ENCODE data around the gene VPS4A. TPM values are rescaled to one million over a fixed set of nuclear protein-coding genes. Genes with fewer than 3 reads are reported as not detected.

VPS4A gene
- total RNA-seq, 4 donors from 2014 or later = 34.2 to 41.1 (median 36.6) TPM

DNA sequence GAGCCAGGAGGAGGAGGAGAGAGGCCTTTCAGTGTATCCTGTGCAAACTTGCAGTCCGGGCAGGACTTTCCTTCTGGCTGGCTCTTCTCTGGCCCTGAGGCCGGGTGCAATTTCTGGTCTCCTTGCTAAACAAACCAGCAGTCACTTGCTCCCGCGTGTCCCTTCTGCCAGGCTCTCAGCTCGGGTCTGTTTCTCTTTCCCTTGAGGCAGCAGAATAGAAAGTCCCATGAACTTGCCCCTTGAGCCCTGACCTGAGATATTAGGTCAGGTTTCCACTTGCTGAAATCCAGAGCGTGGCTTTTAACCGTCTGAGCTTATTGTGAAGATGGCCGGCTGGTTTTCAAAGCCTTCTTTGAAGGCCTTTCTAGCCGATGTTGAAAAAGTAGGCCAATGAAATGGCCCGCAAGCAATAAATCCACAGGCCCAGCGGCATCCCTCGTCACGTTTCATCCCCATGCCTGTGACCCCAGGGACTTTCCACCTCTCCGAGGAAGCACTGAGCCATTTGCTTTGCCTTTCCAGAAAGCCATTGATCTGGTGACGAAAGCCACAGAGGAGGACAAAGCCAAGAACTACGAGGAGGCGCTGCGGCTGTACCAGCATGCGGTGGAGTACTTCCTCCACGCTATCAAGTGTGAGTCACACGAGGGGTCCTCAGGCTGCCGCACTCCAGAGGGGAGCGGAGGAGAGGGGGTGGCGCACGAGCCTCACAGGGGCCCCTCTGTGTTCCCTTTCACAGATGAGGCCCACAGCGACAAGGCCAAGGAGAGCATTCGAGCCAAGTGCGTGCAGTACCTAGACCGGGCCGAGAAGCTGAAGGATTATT is 4.5 kb downstream of the VPS4A start:
- TF ChIP-seq CTCF (IDR thresholded peaks at IDR 0.05) (no peak), POLR2A (IDR thresholded peaks at IDR 0.05) (no peak), EP300 (IDR thresholded peaks at IDR 0.05) (no peak), POLR2AphosphoS5 (IDR thresholded peaks at IDR 0.05) (no peak)
- 80 to 86% methylated on average over 1 to 18 of the region's 30 CpGs for WGBS, 2 donors (ENCODE audit: low coverage in 1 of 2)
- Histone ChIP-seq H3K36me3 (peaks cover 0 to 79% of the 10 kb centered on the region in 2 donors), H3K9me3 (no peaks in the 10 kb centered on the region), H3K27ac (no peak overlapping the region), H3K4me1 (peaks cover 0 to 39% (median 11%) of the 10 kb centered on the region in 3 donors), H3K4me3 (no peak overlapping the region), H3K27me3 (no peaks in the 10 kb centered on the region)
- ATAC-seq = no peak

DNA sequence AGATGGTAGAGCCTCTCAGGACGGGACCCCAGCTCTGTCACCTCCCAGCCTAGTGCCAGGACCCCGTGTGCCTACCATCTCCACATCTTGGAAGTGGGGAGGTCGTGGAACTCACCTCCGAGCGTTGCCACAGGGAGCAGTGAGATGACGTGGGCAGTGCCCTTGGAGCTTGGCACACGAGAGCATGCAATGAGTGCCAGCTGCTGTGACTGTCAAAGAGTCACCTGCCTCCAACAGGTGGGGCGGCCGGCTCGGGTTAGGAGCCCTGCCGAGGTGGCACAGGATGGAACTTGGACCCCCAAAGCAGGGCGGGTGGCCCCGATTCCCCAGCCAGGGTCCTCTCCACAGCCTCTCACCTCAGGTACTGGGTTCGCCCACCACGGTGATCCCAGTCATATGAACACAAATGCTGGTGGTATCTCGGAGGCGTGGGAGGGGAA is 5.5 kb downstream of the VPS4A start:
- Histone ChIP-seq H3K27me3 (no peaks in the 10 kb centered on the region), H3K27ac (no peak overlapping the region), H3K36me3 (peaks cover 0 to 89% of the 10 kb centered on the region in 2 donors), H3K9me3 (no peaks in the 10 kb centered on the region), H3K4me3 (no peak overlapping the region), H3K4me1 (peaks cover 0 to 39% (median 11%) of the 10 kb centered on the region in 3 donors)
- 97% methylated on average over 8 of the region's 17 CpGs; no CpG with 5 or more reads in 1 of the 2 donors for WGBS, 2 donors (ENCODE audit: low coverage in 1 of 2)
- TF ChIP-seq POLR2AphosphoS5 (IDR thresholded peaks at IDR 0.05) = no peak
- no peak for TF ChIP-seq POLR2A (IDR thresholded peaks at IDR 0.05)
- TF ChIP-seq EP300 (IDR thresholded peaks at IDR 0.05) = no peak
- no peak for TF ChIP-seq CTCF (IDR thresholded peaks at IDR 0.05)
- no peak for ATAC-seq

DNA sequence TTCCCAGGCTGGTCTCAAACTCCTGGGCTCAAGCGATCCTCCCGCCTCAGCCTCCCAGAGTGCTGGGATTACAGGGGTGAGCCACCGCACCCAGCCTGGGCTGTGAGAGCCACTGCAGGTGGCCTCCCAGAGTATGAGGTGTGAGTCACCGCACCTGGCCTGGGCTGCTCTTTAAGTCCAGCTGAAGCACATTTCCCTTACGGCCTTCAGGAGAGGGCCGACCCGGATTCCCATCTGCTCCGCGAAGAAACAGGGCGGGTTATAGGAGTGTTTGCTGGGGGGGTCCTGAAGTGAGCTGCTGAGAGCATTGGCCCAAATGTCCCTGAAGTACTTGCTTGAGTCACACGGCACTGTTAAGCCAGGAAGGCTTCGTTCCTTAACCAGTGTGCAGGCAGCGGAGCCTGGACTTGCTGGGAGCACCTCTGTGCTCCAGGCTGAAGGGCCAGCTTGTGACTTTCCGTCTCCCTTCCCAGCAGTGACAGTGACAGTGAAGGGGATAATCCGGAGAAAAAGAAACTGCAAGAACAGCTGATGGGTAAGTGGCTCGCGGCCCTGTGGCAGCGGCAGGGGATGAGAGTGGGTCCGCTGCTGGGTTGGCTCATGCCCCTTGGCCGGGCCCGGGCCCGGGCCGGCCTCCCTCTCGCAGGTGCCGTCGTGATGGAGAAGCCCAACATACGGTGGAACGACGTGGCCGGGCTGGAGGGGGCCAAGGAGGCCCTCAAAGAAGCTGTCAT is 7.2 kb downstream of the VPS4A start:
- ATAC-seq = no peak
- 100% methylated on average over 2 of the region's 30 CpGs; no CpG with 5 or more reads in 1 of the 2 donors for WGBS, 2 donors (ENCODE audit: low coverage in 1 of 2)
- H3K36me3 ChIP-seq = peaks cover 0 to 100% of the 10 kb centered on the region in 2 donors
- no peaks in the 10 kb centered on the region for H3K9me3 ChIP-seq
- no peak overlapping the region for H3K27ac ChIP-seq
- H3K4me1 ChIP-seq = peaks cover 0 to 22% (median 0%) of the 10 kb centered on the region in 3 donors
- no peaks in the 10 kb centered on the region for H3K27me3 ChIP-seq
- TF ChIP-seq EP300 (IDR thresholded peaks at IDR 0.05) (no peak), CTCF (IDR thresholded peaks at IDR 0.05) (no peak), POLR2A (IDR thresholded peaks at IDR 0.05) (no peak), POLR2AphosphoS5 (IDR thresholded peaks at IDR 0.05) (no peak)
- H3K4me3 ChIP-seq = no peak overlapping the region

GRCh38 chr16:69318911-69319289 is 7.8 kb downstream of the VPS4A start:
- WGBS, 2 donors (ENCODE audit: low coverage in 1 of 2) = 38 to 86% methylated on average over 1 to 2 of the region's 10 CpGs

More at GRCh38 chr16:69318911-69319289, 7.8 kb downstream of the VPS4A start:
- H3K36me3 ChIP-seq = peaks cover 0 to 100% of the 10 kb centered on the region in 2 donors
- no peak overlapping the region for H3K4me3 ChIP-seq
- H3K4me1 ChIP-seq = peaks cover 0 to 18% (median 0%) of the 10 kb centered on the region in 3 donors
- H3K27ac ChIP-seq = no peak overlapping the region
- ATAC-seq = no peak
- no peaks in the 10 kb centered on the region for H3K9me3 ChIP-seq
- TF ChIP-seq EP300 (IDR thresholded peaks at IDR 0.05) = no peak
- TF ChIP-seq POLR2A (IDR thresholded peaks at IDR 0.05) = no peak
- no peak for TF ChIP-seq CTCF (IDR thresholded peaks at IDR 0.05)
- TF ChIP-seq POLR2AphosphoS5 (IDR thresholded peaks at IDR 0.05) = no peak
- no peaks in the 10 kb centered on the region for H3K27me3 ChIP-seq
